ENCODE results near the gene NINL.

DNA sequence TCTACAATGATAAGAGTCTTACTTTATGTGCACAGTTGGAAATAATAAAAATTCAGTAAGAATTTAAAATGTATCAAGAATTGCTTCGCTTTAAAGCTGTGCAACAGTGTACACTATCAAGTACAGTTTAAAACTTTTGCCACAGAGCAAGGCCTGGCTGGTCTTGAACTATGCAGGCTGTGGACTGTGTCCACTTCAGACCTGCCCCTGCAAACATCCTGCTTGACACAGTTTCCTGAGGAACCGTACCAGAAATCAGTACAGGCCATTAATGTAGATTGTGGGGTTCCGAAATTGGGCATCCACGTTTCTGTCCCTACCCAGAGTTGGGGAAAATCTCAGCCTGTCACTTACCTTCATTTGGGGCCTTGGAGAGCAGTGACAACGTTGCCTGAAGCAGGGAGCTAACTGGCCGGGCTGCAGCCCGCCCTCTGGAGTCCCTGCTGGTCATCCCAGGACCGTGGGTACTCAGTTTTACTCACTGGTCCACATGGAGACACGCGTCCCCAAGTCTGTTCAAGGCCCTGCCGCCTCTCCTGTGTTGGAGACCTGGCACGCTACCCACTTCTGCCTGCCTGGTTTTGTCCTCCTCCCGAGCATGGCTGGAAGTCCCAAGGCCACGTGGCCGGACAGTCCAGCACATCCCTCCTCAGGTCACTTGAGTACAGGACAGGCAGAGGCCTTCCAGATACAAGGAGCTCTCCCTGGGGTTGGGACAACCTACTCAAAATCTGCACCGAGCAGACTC, 8.4 kb downstream of the NINL start:
- TF ChIP-seq POLR2A (IDR thresholded peaks at IDR 0.05), result no peak
- TF ChIP-seq, protein P1, sequence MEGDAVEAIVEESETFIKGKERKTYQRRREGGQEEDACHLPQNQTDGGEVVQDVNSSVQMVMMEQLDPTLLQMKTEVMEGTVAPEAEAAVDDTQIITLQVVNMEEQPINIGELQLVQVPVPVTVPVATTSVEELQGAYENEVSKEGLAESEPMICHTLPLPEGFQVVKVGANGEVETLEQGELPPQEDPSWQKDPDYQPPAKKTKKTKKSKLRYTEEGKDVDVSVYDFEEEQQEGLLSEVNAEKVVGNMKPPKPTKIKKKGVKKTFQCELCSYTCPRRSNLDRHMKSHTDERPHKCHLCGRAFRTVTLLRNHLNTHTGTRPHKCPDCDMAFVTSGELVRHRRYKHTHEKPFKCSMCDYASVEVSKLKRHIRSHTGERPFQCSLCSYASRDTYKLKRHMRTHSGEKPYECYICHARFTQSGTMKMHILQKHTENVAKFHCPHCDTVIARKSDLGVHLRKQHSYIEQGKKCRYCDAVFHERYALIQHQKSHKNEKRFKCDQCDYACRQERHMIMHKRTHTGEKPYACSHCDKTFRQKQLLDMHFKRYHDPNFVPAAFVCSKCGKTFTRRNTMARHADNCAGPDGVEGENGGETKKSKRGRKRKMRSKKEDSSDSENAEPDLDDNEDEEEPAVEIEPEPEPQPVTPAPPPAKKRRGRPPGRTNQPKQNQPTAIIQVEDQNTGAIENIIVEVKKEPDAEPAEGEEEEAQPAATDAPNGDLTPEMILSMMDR (IDR thresholded peaks at IDR 0.05), result no peak
